Astrocyte of the cerebellum (primary cell): ENCODE data around the gene SLC9A1.

Experiments used
- DNase-seq: peaks from one replicate; pipeline ENCODE4 v3.0.0-alpha.2; 2011; ENCODE audit warnings: low read depth
- H3K4me3 ChIP-seq: 2 replicates; pipeline ENCODE4 v1.5.1; 2011; ENCODE audit warnings: mild to moderate bottlenecking, low read depth, low read length, moderate library complexity
- CTCF ChIP-seq: IDR thresholded peaks from 2 replicates; pipeline ENCODE4 v1.5.1; 2012; ENCODE audit warnings: low read length, low read depth, moderate library complexity, mild to moderate bottlenecking; ENCODE audit errors: missing control alignments
- in situ Hi-C: cut with HindIII; loops from 2 replicates; pipeline ENCODE4 v1.10.0; 2017; ENCODE audit warnings: low sequenced_read_pairs

Gene SLC9A1

GRCh38 chr1:27118440-27118689, 36.6 kb downstream of the SLC9A1 start:
- TF ChIP-seq CTCF = no peak
- in situ Hi-C loops = no loop called here
- DNase-seq = no peak
- no peak overlapping the region for H3K4me3 ChIP-seq

GRCh38 chr1:27117733-27118439, 37.0 kb downstream of the SLC9A1 start:
- DNase-seq = no peak
- in situ Hi-C loops = no loop called here
- TF ChIP-seq CTCF = no peak
- H3K4me3 ChIP-seq = no peak overlapping the region

- in situ Hi-C loops = no loop called here
- no peak for TF ChIP-seq CTCF
- H3K4me3 ChIP-seq = no peak overlapping the region
- no peak for DNase-seq
These were observed 38.2 kb downstream of the SLC9A1 start for GRCh38 chr1:27116697-27117096.

- TF ChIP-seq CTCF = no peak
- no peak overlapping the region for H3K4me3 ChIP-seq
- DNase-seq = no peak
- in situ Hi-C loops = no loop called here
These were observed 38.7 kb downstream of the SLC9A1 start for GRCh38 chr1:27116232-27116631.

GRCh38 chr1:27114546-27114945, 40.4 kb downstream of the SLC9A1 start:
- in situ Hi-C loops = no loop called here
- H3K4me3 ChIP-seq = no peak overlapping the region
- no peak for TF ChIP-seq CTCF
- DNase-seq = no peak

- H3K4me3 ChIP-seq = no peak overlapping the region
- no peak for TF ChIP-seq CTCF
- in situ Hi-C loops = no loop called here
- DNase-seq = no peak
These were observed 41.1 kb downstream of the SLC9A1 start for GRCh38 chr1:27113861-27114260.
